SU-DHL-6 (cell line): ENCODE data around the gene KIR2DL4.

Experiments used
- H2AFZ ChIP-seq: fragments of 200-600 bp; sonication (generic); 2 replicates; pipeline ENCODE4 v1.6.1; 2014; ENCODE audit warnings: low read depth, mild to moderate bottlenecking, moderate library complexity, mixed read lengths, antibody characterized with exemption, low read length; ENCODE audit not compliant: severe bottlenecking
- H3F3A ChIP-seq: fragments of 200-600 bp; shearing (Covaris generic); 2 replicates; pipeline ENCODE4 v1.6.0; 2016; ENCODE audit warnings: antibody characterized with exemption, mild to moderate bottlenecking; ENCODE audit not compliant: insufficient read depth
- H3K27ac ChIP-seq: fragments of 200-600 bp; sonication (generic); 2 replicates; pipeline ENCODE4 v1.5.1; 2016; ENCODE audit warnings: low read depth, mild to moderate bottlenecking, low read length, moderate library complexity, mixed read lengths
- H3K27me3 ChIP-seq: fragments of 200-600 bp; sonication (generic), shearing (Covaris generic); 2 replicates; pipeline ENCODE4 v1.6.0; 2014; ENCODE audit warnings: mild to moderate bottlenecking, low read length
- H3K36me3 ChIP-seq: fragments of 200-600 bp; sonication (generic); 2 replicates; pipeline ENCODE4 v1.6.1; 2014; ENCODE audit warnings: mild to moderate bottlenecking, low read length, mixed read lengths
- H3K4me2 ChIP-seq: fragments of 300-600, 200-600 bp; shearing (Covaris generic), sonication (generic); 2 replicates; pipeline ENCODE4 v1.6.0; 2014; ENCODE audit warnings: low read length, low read depth, mild to moderate bottlenecking; ENCODE audit not compliant: poor library complexity, severe bottlenecking
- H3K4me3 ChIP-seq: fragments of 200-600 bp; sonication (generic); 2 replicates; pipeline ENCODE4 v1.5.1; 2014; ENCODE audit warnings: antibody characterized with exemption, low read length, mild to moderate bottlenecking, mixed read lengths; ENCODE audit not compliant: insufficient read depth, poor library complexity, severe bottlenecking
- H3K79me2 ChIP-seq: fragments of 200-600 bp; sonication (generic); 2 replicates; pipeline ENCODE4 v1.6.1; 2014; ENCODE audit warnings: mild to moderate bottlenecking, low read length, moderate library complexity; ENCODE audit not compliant: insufficient read depth
- H3K9ac ChIP-seq: fragments of 200-600 bp; sonication (generic); 2 replicates; pipeline ENCODE4 v1.7.0; 2014; ENCODE audit warnings: mild to moderate bottlenecking, low read length
- H3K9me2 ChIP-seq: fragments of 200-600 bp; sonication (generic); replicated peaks from 2 replicates; pipeline ENCODE4 v1.6.1; 2014; ENCODE audit warnings: low read length; ENCODE audit not compliant: insufficient read depth
- H3K9me3 ChIP-seq: fragments of 200-600 bp; sonication (generic); 2 replicates; pipeline ENCODE4 v1.6.1; 2014; ENCODE audit warnings: low read length, mixed read lengths; ENCODE audit not compliant: insufficient read depth
- H4K20me1 ChIP-seq: fragments of 200-600 bp; sonication (generic); 2 replicates; pipeline ENCODE4 v1.6.1; 2014; ENCODE audit warnings: low read depth, mild to moderate bottlenecking, antibody characterized with exemption, low read length, moderate library complexity, mixed read lengths
- CTCF ChIP-seq: fragments of 200-600 bp; sonication (generic); IDR thresholded peaks from one replicate; pipeline ENCODE4 v1.5.1; 2017; ENCODE audit warnings: antibody characterized with exemption, mild to moderate bottlenecking, low read length, moderate library complexity; ENCODE audit not compliant: insufficient read depth, poor library complexity, severe bottlenecking
- EZH2phosphoT487 ChIP-seq: fragments of 200-600 bp; sonication (generic), shearing (Covaris generic); conservative IDR thresholded peaks from 2 replicates; pipeline ENCODE4 v1.6.1; 2018; ENCODE audit warnings: mild to moderate bottlenecking, antibody characterized with exemption, low read length, moderate library complexity, mixed read lengths

Gene KIR2DL4

DNA sequence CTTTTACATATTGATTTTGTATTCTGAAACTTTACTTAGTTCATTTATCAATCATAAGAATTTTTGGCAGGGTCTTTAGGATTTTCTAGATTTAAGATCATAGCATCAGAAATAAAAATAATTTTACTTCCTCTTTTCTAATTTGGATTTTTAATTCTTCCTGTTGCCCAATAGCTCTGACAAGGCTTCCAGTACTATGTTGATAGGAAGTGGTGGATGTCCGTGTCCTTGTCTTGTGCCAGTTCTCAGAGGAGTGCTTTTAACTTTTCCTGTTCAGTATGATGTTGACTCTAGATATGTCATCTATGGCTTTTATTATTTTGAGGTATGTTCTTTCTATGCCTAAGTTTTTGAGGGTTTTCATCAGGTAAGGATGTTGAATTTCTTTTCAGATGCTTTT, 7.7 kb upstream of the KIR2DL4 start:
- TF ChIP-seq CTCF = no peak
- no peak for TF ChIP-seq EZH2phosphoT487
- H3K9me2 ChIP-seq = no peaks in the 10 kb centered on the region
- H3K36me3 ChIP-seq = no peaks in the 10 kb centered on the region
- no peak overlapping the region for H2AFZ ChIP-seq
- no peak overlapping the region for H3K4me2 ChIP-seq
- no peaks in the 10 kb centered on the region for H3K79me2 ChIP-seq
- no peaks in the 10 kb centered on the region for H4K20me1 ChIP-seq
- H3K27ac ChIP-seq = no peak overlapping the region
- no peaks in the 10 kb centered on the region for H3F3A ChIP-seq
- no peaks in the 10 kb centered on the region for H3K27me3 ChIP-seq
- H3K9ac ChIP-seq = no peak overlapping the region
- H3K9me3 ChIP-seq = no peaks in the 10 kb centered on the region
- no peak overlapping the region for H3K4me3 ChIP-seq

DNA sequence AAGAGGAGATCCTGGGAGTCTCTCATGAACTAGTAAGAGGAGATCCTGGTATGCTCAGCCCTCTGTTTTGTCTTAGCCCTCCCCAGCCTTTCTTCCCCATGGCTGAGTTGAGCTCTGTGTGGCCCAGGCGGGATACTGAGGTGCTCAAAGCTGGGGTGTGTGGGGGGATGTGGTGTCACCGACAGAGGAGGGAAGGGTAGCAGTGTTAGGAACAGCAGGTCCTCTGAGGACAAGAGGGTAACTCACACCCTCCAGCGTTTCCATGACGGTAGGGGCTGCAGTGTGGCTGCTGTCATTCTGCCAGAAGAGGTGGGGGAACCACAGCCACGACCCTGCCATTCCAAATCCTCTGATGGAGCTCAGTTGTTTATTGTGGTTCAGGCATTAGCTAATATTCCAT, 691 bp downstream of the KIR2DL4 start:
- Histone ChIP-seq H3K9me2 (no peaks in the 10 kb centered on the region), H3K27ac (no peak overlapping the region), H3K9me3 (no peaks in the 10 kb centered on the region), H3F3A (no peaks in the 10 kb centered on the region), H4K20me1 (no peaks in the 10 kb centered on the region), H3K79me2 (no peaks in the 10 kb centered on the region), H3K9ac (no peak overlapping the region), H3K36me3 (no peaks in the 10 kb centered on the region), H2AFZ (no peak overlapping the region), H3K4me2 (no peak overlapping the region), H3K27me3 (no peaks in the 10 kb centered on the region), H3K4me3 (no peak overlapping the region)
- no peak for TF ChIP-seq CTCF
- TF ChIP-seq EZH2phosphoT487 = no peak

GRCh38 chr19:54804571-54804970, 1.2 kb downstream of the KIR2DL4 start:
- TF ChIP-seq EZH2phosphoT487 (no peak), CTCF (no peak)
- Histone ChIP-seq H4K20me1 (no peaks in the 10 kb centered on the region), H3K27me3 (no peaks in the 10 kb centered on the region)

More at GRCh38 chr19:54804571-54804970, 1.2 kb downstream of the KIR2DL4 start:
- no peak overlapping the region for H2AFZ ChIP-seq
- no peak overlapping the region for H3K4me2 ChIP-seq
- no peaks in the 10 kb centered on the region for H3F3A ChIP-seq
- no peak overlapping the region for H3K27ac ChIP-seq
- H3K4me3 ChIP-seq = no peak overlapping the region
- no peaks in the 10 kb centered on the region for H3K9me2 ChIP-seq
- no peaks in the 10 kb centered on the region for H3K79me2 ChIP-seq
- H3K9ac ChIP-seq = no peak overlapping the region
- no peaks in the 10 kb centered on the region for H3K9me3 ChIP-seq
- no peaks in the 10 kb centered on the region for H3K36me3 ChIP-seq
